Hepatocyte (in vitro differentiated cells): ENCODE data around the gene CTNNA2.

Experiments used
- EZH2 ChIP-seq: fragments of 200-600 bp; sonication (generic); IDR thresholded peaks from 2 replicates; pipeline ENCODE4 v1.6.1; 2016; ENCODE audit warnings: antibody characterized with exemption, mild to moderate bottlenecking, borderline replicate concordance
- EZH2phosphoT487 ChIP-seq: fragments of 200-600 bp; sonication (generic); IDR thresholded peaks from one replicate; pipeline ENCODE4 v1.6.1; 2018; ENCODE audit warnings: antibody characterized with exemption, mild to moderate bottlenecking, low read depth, moderate library complexity; ENCODE audit not compliant: unreplicated experiment, severe bottlenecking

DNA sequence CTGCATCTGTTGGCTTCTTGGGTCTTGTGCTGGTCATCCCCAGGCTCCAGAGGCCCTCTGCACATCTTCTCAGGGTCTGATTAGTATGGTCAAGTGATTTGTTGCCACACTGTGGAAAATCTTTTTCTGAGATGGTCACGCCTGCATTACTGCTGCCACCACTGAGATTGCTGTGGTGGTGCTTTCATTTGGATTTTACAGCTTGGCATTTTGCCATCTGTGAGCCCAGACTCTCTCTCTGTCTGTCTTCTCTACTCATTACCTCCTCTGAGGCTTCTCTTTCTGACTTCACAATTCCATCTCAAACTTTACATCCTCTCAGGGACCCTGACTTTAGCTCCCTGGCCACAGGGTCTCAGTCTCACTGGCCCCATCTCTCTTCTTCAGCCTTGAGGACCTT, 637.1 kb downstream of the CTNNA2 start:
- TF ChIP-seq EZH2phosphoT487 (no peak), EZH2 (no peak)
